Keratinocyte (primary cell): Measurements from ENCODE around the gene SNX3. TPM values are rescaled to one million over a fixed set of nuclear protein-coding genes. Genes with fewer than 3 reads are reported as not detected.

Source experiments
- DNase-seq: peaks from one replicate; pipeline ENCODE4 v3.0.0-alpha.2; 2011; ENCODE audit warnings: low read depth, missing footprints, low spot score
- FAIRE-seq: peaks from 2 replicates; lab custom pipeline; 2011; peaks lifted over from hg19 to GRCh38; lab: Jason Lieb, UNC
- H2AFZ ChIP-seq: 2 replicates; pipeline ENCODE4 v1.6.0; 2012; ENCODE audit warnings: low read length, control low read depth, inconsistent platforms; ENCODE audit not compliant: control insufficient read depth
- H3K27ac ChIP-seq: 2 replicates; pipeline ENCODE4 v1.5.1; 2011; ENCODE audit warnings: low read length; ENCODE audit not compliant: control insufficient read depth, insufficient read depth
- H3K27me3 ChIP-seq: 3 replicates; pipeline ENCODE4 v1.6.0; 2011; ENCODE audit warnings: low read length; ENCODE audit not compliant: control insufficient read depth, insufficient read depth; ENCODE audit errors: extremely low read depth
- H3K36me3 ChIP-seq, 2 experiments: 2 replicates in 1 of 2; 3 replicates in 1 of 2; pipeline ENCODE4 v1.5.1; 2011; ENCODE audit warnings: low read length in 2 of 2, mild to moderate bottlenecking in 1 of 2; ENCODE audit not compliant: control insufficient read depth in 2 of 2, insufficient read depth in 2 of 2; ENCODE audit errors: extremely low read depth in 1 of 2
- H3K4me1 ChIP-seq: 3 replicates; pipeline ENCODE4 v1.5.1; 2011; ENCODE audit warnings: low read length; ENCODE audit not compliant: control insufficient read depth, insufficient read depth; ENCODE audit errors: extremely low read depth
- H3K4me2 ChIP-seq: 3 replicates; pipeline ENCODE4 v1.6.0; 2011; ENCODE audit warnings: low read depth, low read length; ENCODE audit not compliant: control insufficient read depth, insufficient read depth; ENCODE audit errors: extremely low read depth
- H3K4me3 ChIP-seq, 3 experiments: fragments of 200-600 bp in 1 of 3; sonication (generic) in 1 of 3; 2 replicates in 2 of 3; 3 replicates in 1 of 3; pipeline ENCODE4 v1.5.1; 2011 to 2016; ENCODE audit warnings: low read length in 3 of 3, mild to moderate bottlenecking in 3 of 3, control low read depth in 2 of 3, inconsistent platforms in 1 of 3, low read depth in 1 of 3, mixed read lengths in 1 of 3, mixed run types in 1 of 3, moderate library complexity in 1 of 3; ENCODE audit not compliant: control insufficient read depth in 2 of 3, insufficient read depth in 2 of 3; ENCODE audit errors: extremely low read depth in 1 of 3
- H3K79me2 ChIP-seq: 2 replicates; pipeline ENCODE4 v1.6.0; 2012; ENCODE audit warnings: low read length; ENCODE audit not compliant: control insufficient read depth, insufficient read depth
- H3K9ac ChIP-seq: 3 replicates; pipeline ENCODE4 v1.6.0; 2011; ENCODE audit warnings: low read length; ENCODE audit not compliant: control insufficient read depth, insufficient read depth; ENCODE audit errors: extremely low read depth
- H3K9me1 ChIP-seq: 3 replicates; pipeline ENCODE4 v1.6.0; 2011; ENCODE audit warnings: low read length; ENCODE audit not compliant: control insufficient read depth, insufficient read depth; ENCODE audit errors: extremely low read depth
- H3K9me3 ChIP-seq: 2 replicates; pipeline ENCODE4 v1.5.1; 2012; ENCODE audit warnings: low read depth, low read length; ENCODE audit not compliant: control insufficient read depth
- H4K20me1 ChIP-seq: 3 replicates; pipeline ENCODE4 v1.6.0; 2011; ENCODE audit warnings: low read length; ENCODE audit not compliant: control insufficient read depth, insufficient read depth; ENCODE audit errors: extremely low read depth
- EZH2 ChIP-seq: IDR thresholded peaks from one replicate; pipeline ENCODE4 v1.6.1; 2012; ENCODE audit warnings: inconsistent platforms, mild to moderate bottlenecking, low read length, moderate library complexity
- dilution Hi-C: fragments of 300-500 bp; cut with MboI; formaldehyde crosslinking; loops from one replicate; pipeline ENCODE4 v1.7.0; 2020; ENCODE audit warnings: low sequenced_read_pairs; ENCODE audit not compliant: extremely low pct_ligation_motif_present
- polyA plus RNA-seq, 5 experiments: library from polyadenylated mRNA; depleted of rRNA in 3 of 5; stranded (reverse) in 3 of 5; stranded (forward) in 1 of 5; unstranded in 1 of 5; fragments of >200 nt; gene quantifications; 1 replicate in 1 of 5; 2 replicates in 3 of 5; 3 replicates in 1 of 5; pipeline versions ENCODE4 v1.2.1 to v1.2.3, GENCODE V29; 2011 to 2012; ENCODE audit warnings: missing spikeins in 2 of 5, low read depth in 1 of 5, low replicate concordance in 1 of 5
- TF ChIP-seq, protein P1 (sequence below), 3 experiments: IDR thresholded peaks in 1 of 3; conservative IDR thresholded peaks in 1 of 3; optimal IDR thresholded peaks in 1 of 3; 2 replicates in 2 of 3; 3 replicates in 1 of 3; pipeline versions ENCODE3 to v1.5.1; 2011; ENCODE audit warnings: low read length in 3 of 3, mild to moderate bottlenecking in 3 of 3, moderate library complexity in 2 of 3, control low read depth in 1 of 3, inconsistent platforms in 1 of 3; ENCODE audit not compliant: insufficient read depth in 2 of 3; ENCODE audit errors: extremely low read depth in 1 of 3

SNX3 gene
- polyA plus RNA-seq, 1 donor (not counting 4 experiments of a cell fraction or from before 2014, with no cell fraction given): 460 TPM

DNA sequence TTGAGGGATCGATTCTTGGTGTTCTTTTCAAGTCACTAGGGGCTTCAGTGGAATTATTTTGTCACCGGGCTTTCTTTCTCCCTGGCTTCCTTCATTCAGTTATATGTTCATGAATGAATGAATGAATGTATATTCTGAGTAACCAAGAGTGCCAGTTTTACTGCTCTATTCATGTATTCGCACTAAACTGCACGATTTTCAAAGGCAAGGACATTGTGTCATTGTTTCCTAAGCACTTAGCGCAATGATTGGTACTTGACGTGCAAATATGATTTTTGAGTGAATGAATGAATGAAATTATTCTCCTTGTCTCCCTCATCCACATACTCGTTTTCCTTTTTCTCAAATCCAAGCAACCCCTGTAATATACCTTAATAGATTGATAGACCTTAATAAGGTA lies 34.8 kb upstream of the SNX3 start:
- Histone ChIP-seq H3K9me3 (no peaks in the 10 kb centered on the region), H4K20me1 (no peaks in the 10 kb centered on the region), H3K27ac (peak overlapping the region; percentile 96), H3K36me3 (no peaks in the 10 kb centered on the region), H3K9me1 (no peaks in the 10 kb centered on the region), H3K9ac (peak overlapping the region; percentile 95), H3K27me3 (no peaks in the 10 kb centered on the region), H3K4me3 (peak overlapping the region; percentile 63 to 99 (median 95)), H3K79me2 (peaks cover 3% of the 10 kb centered on the region), H3K4me1 (peaks cover 6% of the 10 kb centered on the region), H3K4me2 (peak overlapping the region; percentile 97), H2AFZ (peak overlapping the region; percentile 97)
- no peak for FAIRE-seq
- TF ChIP-seq, protein P1, sequence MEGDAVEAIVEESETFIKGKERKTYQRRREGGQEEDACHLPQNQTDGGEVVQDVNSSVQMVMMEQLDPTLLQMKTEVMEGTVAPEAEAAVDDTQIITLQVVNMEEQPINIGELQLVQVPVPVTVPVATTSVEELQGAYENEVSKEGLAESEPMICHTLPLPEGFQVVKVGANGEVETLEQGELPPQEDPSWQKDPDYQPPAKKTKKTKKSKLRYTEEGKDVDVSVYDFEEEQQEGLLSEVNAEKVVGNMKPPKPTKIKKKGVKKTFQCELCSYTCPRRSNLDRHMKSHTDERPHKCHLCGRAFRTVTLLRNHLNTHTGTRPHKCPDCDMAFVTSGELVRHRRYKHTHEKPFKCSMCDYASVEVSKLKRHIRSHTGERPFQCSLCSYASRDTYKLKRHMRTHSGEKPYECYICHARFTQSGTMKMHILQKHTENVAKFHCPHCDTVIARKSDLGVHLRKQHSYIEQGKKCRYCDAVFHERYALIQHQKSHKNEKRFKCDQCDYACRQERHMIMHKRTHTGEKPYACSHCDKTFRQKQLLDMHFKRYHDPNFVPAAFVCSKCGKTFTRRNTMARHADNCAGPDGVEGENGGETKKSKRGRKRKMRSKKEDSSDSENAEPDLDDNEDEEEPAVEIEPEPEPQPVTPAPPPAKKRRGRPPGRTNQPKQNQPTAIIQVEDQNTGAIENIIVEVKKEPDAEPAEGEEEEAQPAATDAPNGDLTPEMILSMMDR (optimal IDR thresholded peaks at IDR 0.05 in 1 of 3, IDR thresholded peaks at IDR 0.05 in 1 of 3, conservative IDR thresholded peaks at IDR 0.05 in 1 of 3; ENCODE audit: extremely low read depth in 1 of 3, insufficient read depth in 2 of 3, low read length in 3 of 3): no peak
- TF ChIP-seq EZH2: no peak
- no peak for DNase-seq
- dilution Hi-C loops: no loop called here

DNA sequence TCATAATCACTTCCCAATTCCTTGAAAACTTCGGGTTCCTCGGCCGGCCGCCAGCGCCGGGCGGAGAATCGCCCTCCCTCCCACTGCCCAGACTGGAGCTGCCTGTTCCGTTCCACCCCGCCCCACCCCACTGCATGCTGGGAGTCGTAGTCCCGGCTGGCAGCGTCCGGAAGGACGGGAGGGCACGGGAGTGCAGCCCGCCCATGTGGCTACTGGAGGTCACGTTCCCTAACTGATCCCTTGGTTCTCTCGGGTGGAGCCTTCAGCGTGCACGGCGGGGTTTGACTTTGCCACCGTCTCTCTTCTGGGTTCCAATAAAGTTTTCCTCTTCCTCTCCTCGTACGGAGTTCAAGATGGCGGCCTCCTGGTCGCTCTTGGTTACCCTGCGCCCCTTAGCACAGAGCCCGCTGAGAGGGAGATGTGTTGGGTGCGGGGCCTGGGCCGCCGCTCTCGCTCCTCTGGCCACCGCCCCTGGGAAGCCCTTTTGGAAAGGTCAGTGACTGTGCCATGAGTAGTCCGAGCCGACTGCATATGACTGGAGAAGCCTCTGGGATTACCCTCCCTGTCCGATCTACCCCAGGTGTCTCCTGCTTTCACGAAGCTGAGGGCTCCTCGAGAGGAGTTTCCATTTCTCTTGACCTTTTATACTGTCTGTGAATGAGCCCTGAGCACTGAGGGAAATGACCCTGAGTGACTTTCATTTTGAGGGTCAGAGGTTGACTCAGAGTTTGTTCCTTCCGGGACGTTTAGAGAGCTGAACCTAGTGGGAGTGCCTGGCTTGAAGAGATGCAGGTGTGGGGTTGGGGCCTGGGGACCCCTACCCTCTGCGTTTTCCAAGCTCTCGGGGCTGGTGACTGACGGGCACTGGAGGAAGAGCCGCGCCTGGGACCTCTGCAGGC lies 34.1 kb upstream of the SNX3 start, which contains the start of gene AFG1L:
TSS of gene AFG1L (plus strand) at position 328 of the 899 bp plus-strand sequence. CDS start at position 354, 26 bp downstream.
- Histone ChIP-seq H3K4me1 (peaks cover 6% of the 10 kb centered on the region), H3K27me3 (no peaks in the 10 kb centered on the region), H3K4me3 (peak within 1 kb of the TSS; percentile 63 to 99 (median 95)), H2AFZ (peak within 1 kb of the TSS; percentile 97), H4K20me1 (no peaks in the 10 kb centered on the region), H3K9me3 (no peaks in the 10 kb centered on the region), H3K4me2 (peak within 1 kb of the TSS; percentile 97), H3K27ac (peak within 1 kb of the TSS; percentile 96), H3K9me1 (no peaks in the 10 kb centered on the region), H3K9ac (peak within 1 kb of the TSS; percentile 95), H3K79me2 (peaks cover 3% of the 10 kb centered on the region), H3K36me3 (no peaks in the 10 kb centered on the region)
- dilution Hi-C loops: no loop called here
- TF ChIP-seq, protein P1 (optimal IDR thresholded peaks at IDR 0.05 in 1 of 3, IDR thresholded peaks at IDR 0.05 in 1 of 3, conservative IDR thresholded peaks at IDR 0.05 in 1 of 3; ENCODE audit: extremely low read depth in 1 of 3, insufficient read depth in 2 of 3, low read length in 3 of 3): no peak
- no peak for TF ChIP-seq EZH2
- DNase-seq: no peak
- FAIRE-seq: peak; percentile 61
